Measurements from ENCODE around the gene RBMS2. TPM values are rescaled to one million over a fixed set of nuclear protein-coding genes. Genes with fewer than 3 reads are reported as not detected.

RBMS2 gene
- total RNA-seq, 1 experiment from 2014 or later: 62.7 TPM

GRCh38 chr12:56528846-56529245, 7.2 kb downstream of the RBMS2 start:
- no peak for TF ChIP-seq CTCF (IDR thresholded peaks at IDR 0.05; ENCODE audit: unreplicated experiment)
- POLR2A ChIA-PET: interaction anchor here (0.6 to 1.6 kb wide), 8 partner anchors 8 to 178 kb away, joined by 3 to 7 read pairs (median 4); partner anchors contain the start of gene RBMS2
- intact Hi-C loops (cut with micrococcal nuclease): no loop called here
- Mint-ChIP-seq H3K4me1 (ENCODE audit: insufficient read depth, unreplicated experiment) (peaks cover 49% of the 10 kb centered on the region), H3K36me3 (ENCODE audit: insufficient read depth, unreplicated experiment) (peaks cover under 1% of the 10 kb centered on the region), H3K27ac (ENCODE audit: low read depth, unreplicated experiment) (peak overlapping the region; percentile 96), H3K4me3 (ENCODE audit: unreplicated experiment) (no peak overlapping the region), H3K27me3 (ENCODE audit: insufficient read depth, unreplicated experiment) (no peaks in the 10 kb centered on the region), H3K9me3 (ENCODE audit: unreplicated experiment) (no peaks in the 10 kb centered on the region)
- BruUV-seq (replicated peaks): no TSS peak
- CTCF ChIA-PET: interaction anchor here (0.7 to 1.0 kb wide), 3 partner anchors 11 to 65 kb away, joined by 3 read pairs; no protein-coding TSS in a partner anchor
- DNase-seq (ENCODE audit: unreplicated experiment): no peak

DNA sequence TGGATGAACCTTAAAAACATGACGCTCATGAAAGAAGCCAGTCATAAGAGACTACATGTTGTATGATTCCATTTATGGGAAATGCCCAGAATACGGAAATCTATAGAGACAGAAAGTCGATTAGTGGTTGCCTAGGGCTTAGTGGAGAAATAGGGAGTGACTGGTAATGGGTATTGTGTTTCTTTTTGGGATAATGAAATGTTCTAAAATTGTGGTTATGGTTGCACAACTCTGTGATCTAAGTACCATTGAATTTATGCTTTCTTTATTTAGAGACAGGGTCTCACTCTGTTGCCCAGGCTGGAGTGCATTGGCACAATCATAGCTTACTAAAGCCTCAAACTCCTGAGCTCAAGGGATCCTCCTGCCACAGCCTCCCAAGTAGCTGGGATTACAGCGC, 8.0 kb downstream of the RBMS2 start:
- Mint-ChIP-seq H3K4me1 (ENCODE audit: insufficient read depth, unreplicated experiment) (peaks cover 43% of the 10 kb centered on the region), H3K4me3 (ENCODE audit: unreplicated experiment) (peak overlapping the region; percentile 42), H3K27me3 (ENCODE audit: insufficient read depth, unreplicated experiment) (no peaks in the 10 kb centered on the region), H3K9me3 (ENCODE audit: unreplicated experiment) (no peaks in the 10 kb centered on the region), H3K27ac (ENCODE audit: low read depth, unreplicated experiment) (peak overlapping the region; percentile 96), H3K36me3 (ENCODE audit: insufficient read depth, unreplicated experiment) (peaks cover 4% of the 10 kb centered on the region)
- DNase-seq (ENCODE audit: unreplicated experiment): peak; percentile 81
- intact Hi-C loops (cut with micrococcal nuclease): no loop called here
- no TSS peak for BruUV-seq (replicated peaks)
- POLR2A ChIA-PET: interaction anchor here (0.6 to 3.2 kb wide), 7 partner anchors 8 to 1215 kb away, joined by 3 to 17 read pairs (median 5); partner anchors contain the start of genes RBMS2 and TSPAN31
- TF ChIP-seq CTCF (IDR thresholded peaks at IDR 0.05; ENCODE audit: unreplicated experiment): no peak
- CTCF ChIA-PET: interaction anchor here (0.6 to 2.1 kb wide), 8 partner anchors 9 to 1595 kb away, joined by 3 to 12 read pairs (median 4); partner anchors contain the start of gene SMARCC2

GRCh38 chr12:56530390-56531055, 8.9 kb downstream of the RBMS2 start:
- CTCF ChIA-PET: interaction anchor here (0.9 to 2.1 kb wide), 6 partner anchors 8 to 90 kb away, joined by 3 to 12 read pairs (median 4); no protein-coding TSS in a partner anchor

More at GRCh38 chr12:56530390-56531055, 8.9 kb downstream of the RBMS2 start:
- peaks cover 7% of the 10 kb centered on the region for H3K36me3 Mint-ChIP-seq (ENCODE audit: insufficient read depth, unreplicated experiment)
- no peak for TF ChIP-seq CTCF (IDR thresholded peaks at IDR 0.05; ENCODE audit: unreplicated experiment)
- H3K27ac Mint-ChIP-seq (ENCODE audit: low read depth, unreplicated experiment): peak overlapping the region; percentile 96
- intact Hi-C loops (cut with micrococcal nuclease): no loop called here
- H3K4me3 Mint-ChIP-seq (ENCODE audit: unreplicated experiment): no peak overlapping the region
- H3K9me3 Mint-ChIP-seq (ENCODE audit: unreplicated experiment): no peaks in the 10 kb centered on the region
- H3K27me3 Mint-ChIP-seq (ENCODE audit: insufficient read depth, unreplicated experiment): no peaks in the 10 kb centered on the region
- POLR2A ChIA-PET: interaction anchor here (0.6 to 3.2 kb wide), 6 partner anchors 9 to 1214 kb away, joined by 3 to 17 read pairs (median 8); partner anchors contain the start of genes RBMS2 and TSPAN31
- BruUV-seq (replicated peaks): no TSS peak
- peaks cover 51% of the 10 kb centered on the region for H3K4me1 Mint-ChIP-seq (ENCODE audit: insufficient read depth, unreplicated experiment)
- DNase-seq (ENCODE audit: unreplicated experiment): no peak

Data from MCF 10A (cell line).